Spinal cord (tissue), 10 donors: Measurements from ENCODE around the gene AASDH. TPM values are rescaled to one million over a fixed set of nuclear protein-coding genes. Genes with fewer than 3 reads are reported as not detected.

Experiments used
- DNase-seq, 6 donors: peaks; one replicate each; pipeline versions ENCODE4 v3.0.0 to v3.0.0-alpha.2; 2013 to 2015; ENCODE audit warnings: low spot score in 6 of 6, low read depth in 4 of 6
- H3K27ac ChIP-seq: one replicate; pipeline ENCODE4 v1.5.1; 2013; ENCODE audit warnings: low read depth, low read length, control low read depth
- H3K27me3 ChIP-seq: one replicate; pipeline ENCODE4 v1.6.1; 2013; ENCODE audit warnings: low read length; ENCODE audit not compliant: control insufficient read depth, insufficient read depth
- H3K36me3 ChIP-seq: one replicate; pipeline ENCODE4 v1.6.1; 2013; ENCODE audit warnings: low read length; ENCODE audit not compliant: control insufficient read depth, insufficient read depth
- H3K4me1 ChIP-seq: one replicate; pipeline ENCODE4 v1.6.1; 2013; ENCODE audit warnings: low read length; ENCODE audit not compliant: control insufficient read depth, insufficient read depth
- H3K4me3 ChIP-seq: one replicate; pipeline ENCODE4 v1.5.1; 2013; ENCODE audit warnings: low read depth, low read length, control low read depth
- H3K9me3 ChIP-seq: one replicate; pipeline ENCODE4 v1.6.1; 2013; ENCODE audit warnings: low read length; ENCODE audit not compliant: control insufficient read depth, insufficient read depth
- WGBS: methylation state at CpG from one replicate; pipeline ENCODE4 v1.1.5; 2013; ENCODE audit warnings: missing lambda C conversion rate; ENCODE audit not compliant: insufficient coverage; 5-methylcytosine and 5-hydroxymethylcytosine counted together
- long read RNA-seq, 4 donors: transcript quantifications; one replicate each; lab custom pipeline, GENCODE V29; 2026
- polyA plus RNA-seq, 2 donors: library from polyadenylated mRNA; unstranded; fragments of 120-200 nt; gene quantifications; one replicate each; pipeline ENCODE4 v1.2.1, GENCODE V29; 2013; ENCODE audit not compliant: insufficient read length in 2 of 2
- total RNA-seq, 2 donors: library from RNA; depleted of rRNA in 1 of 2; stranded (reverse); fragments of 120-200 nt in 1 of 2; fragments of >200 nt in 1 of 2; gene quantifications; one replicate each; pipeline versions ENCODE4 v1.2.3 to v1.2.4, GENCODE V29; 2013 to 2014
- donor health status: healthy.

AASDH gene, protein sequence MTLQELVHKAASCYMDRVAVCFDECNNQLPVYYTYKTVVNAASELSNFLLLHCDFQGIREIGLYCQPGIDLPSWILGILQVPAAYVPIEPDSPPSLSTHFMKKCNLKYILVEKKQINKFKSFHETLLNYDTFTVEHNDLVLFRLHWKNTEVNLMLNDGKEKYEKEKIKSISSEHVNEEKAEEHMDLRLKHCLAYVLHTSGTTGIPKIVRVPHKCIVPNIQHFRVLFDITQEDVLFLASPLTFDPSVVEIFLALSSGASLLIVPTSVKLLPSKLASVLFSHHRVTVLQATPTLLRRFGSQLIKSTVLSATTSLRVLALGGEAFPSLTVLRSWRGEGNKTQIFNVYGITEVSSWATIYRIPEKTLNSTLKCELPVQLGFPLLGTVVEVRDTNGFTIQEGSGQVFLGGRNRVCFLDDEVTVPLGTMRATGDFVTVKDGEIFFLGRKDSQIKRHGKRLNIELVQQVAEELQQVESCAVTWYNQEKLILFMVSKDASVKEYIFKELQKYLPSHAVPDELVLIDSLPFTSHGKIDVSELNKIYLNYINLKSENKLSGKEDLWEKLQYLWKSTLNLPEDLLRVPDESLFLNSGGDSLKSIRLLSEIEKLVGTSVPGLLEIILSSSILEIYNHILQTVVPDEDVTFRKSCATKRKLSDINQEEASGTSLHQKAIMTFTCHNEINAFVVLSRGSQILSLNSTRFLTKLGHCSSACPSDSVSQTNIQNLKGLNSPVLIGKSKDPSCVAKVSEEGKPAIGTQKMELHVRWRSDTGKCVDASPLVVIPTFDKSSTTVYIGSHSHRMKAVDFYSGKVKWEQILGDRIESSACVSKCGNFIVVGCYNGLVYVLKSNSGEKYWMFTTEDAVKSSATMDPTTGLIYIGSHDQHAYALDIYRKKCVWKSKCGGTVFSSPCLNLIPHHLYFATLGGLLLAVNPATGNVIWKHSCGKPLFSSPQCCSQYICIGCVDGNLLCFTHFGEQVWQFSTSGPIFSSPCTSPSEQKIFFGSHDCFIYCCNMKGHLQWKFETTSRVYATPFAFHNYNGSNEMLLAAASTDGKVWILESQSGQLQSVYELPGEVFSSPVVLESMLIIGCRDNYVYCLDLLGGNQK
- 10 to 100 TPM; 26.3 to 31.7 TPM for total RNA-seq
- polyA plus RNA-seq: 10 to 100 TPM; 13.4 to 13.5 TPM
- long read RNA-seq, donor 1: 0 reads
- long read RNA-seq, donor 2: 0 reads
- long read RNA-seq, donor 3: 0 reads
- long read RNA-seq, donor 4, partial matches to known transcripts: 9 of 12 reads
- long read RNA-seq, donor 4, other reads (novel, unspliced or antisense): 0 of 12 reads

DNA sequence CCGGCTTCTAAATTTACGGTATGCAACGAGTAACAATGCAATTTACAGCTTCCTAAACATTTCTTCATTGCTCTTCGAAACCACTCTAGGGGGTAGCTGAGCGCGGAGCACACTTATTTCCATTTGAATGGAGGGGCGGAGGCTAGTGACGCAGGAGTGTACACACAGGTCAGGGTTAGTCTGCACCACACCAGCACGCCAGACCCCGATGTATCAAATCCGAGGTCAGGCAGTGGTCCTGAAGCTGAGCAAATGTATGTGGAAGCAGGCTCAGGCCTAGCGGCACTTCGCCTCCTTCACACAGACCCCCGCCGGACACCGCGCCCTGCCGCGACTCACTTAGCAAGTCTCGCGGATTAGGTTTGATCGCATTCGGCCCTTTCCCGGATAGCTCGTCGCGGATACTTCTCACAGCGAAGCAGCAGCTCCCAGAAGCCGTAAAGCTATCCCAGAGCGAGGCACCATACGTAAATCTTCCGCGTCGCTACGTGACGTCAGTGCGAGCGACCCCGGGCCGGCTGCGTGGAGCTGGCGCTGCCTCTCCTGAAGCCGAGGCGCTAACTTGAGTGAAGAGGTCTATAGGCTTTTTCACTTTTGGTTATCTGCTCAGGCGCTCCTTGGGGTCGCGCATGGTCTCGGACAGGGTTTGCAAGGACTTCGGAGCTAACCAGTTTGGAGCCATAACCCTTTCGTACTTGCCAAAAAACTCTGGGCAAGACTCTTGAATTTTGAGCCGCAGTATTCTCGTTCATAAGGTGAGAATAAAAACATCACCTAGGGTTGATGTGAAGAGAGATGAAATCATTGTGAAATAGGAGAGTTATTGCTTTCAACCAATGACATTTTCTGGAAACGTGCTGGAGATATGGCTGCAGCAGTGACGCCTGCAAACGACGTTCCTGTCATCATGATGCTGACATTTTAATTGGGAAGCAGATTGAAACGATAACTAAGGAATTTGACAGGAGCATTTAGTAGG is at the start of gene AASDH:
AASDH (minus strand) TSS at position 469 of the 979 bp plus-strand sequence. CDS start 3,192 bp downstream, outside the sequence.
- Histone ChIP-seq H3K4me1 (peaks cover 2% of the 10 kb centered on the region), H3K9me3 (no peaks in the 10 kb centered on the region), H3K36me3 (no peaks in the 10 kb centered on the region), H3K27ac (peak within 1 kb of the TSS; percentile 100), H3K27me3 (no peaks in the 10 kb centered on the region), H3K4me3 (peak within 1 kb of the TSS; percentile 79)
- DNase-seq: peak; percentile 91 to 98 (median 96)
- 0% methylated on average over 53 of the region's 57 CpGs for WGBS

GRCh38 chr4:56435140-56435926 is 48.0 kb upstream of the AASDH start, which contains the start of gene PPAT:
TSS of gene PPAT (minus strand) at chr4:56435615. CDS start at chr4:56435477, 138 bp downstream.
- no peaks in the 10 kb centered on the region for H3K27me3 ChIP-seq
- H3K9me3 ChIP-seq: no peaks in the 10 kb centered on the region
- peak within 1 kb of the TSS; percentile 92 for H3K4me3 ChIP-seq
- WGBS: 0% methylated on average over 55 of the region's 61 CpGs
- H3K4me1 ChIP-seq: peaks cover 20% of the 10 kb centered on the region
- DNase-seq: peak; percentile 56 to 99 (median 96)
- no peaks in the 10 kb centered on the region for H3K36me3 ChIP-seq
- H3K27ac ChIP-seq: peak within 1 kb of the TSS; percentile 100

DNA sequence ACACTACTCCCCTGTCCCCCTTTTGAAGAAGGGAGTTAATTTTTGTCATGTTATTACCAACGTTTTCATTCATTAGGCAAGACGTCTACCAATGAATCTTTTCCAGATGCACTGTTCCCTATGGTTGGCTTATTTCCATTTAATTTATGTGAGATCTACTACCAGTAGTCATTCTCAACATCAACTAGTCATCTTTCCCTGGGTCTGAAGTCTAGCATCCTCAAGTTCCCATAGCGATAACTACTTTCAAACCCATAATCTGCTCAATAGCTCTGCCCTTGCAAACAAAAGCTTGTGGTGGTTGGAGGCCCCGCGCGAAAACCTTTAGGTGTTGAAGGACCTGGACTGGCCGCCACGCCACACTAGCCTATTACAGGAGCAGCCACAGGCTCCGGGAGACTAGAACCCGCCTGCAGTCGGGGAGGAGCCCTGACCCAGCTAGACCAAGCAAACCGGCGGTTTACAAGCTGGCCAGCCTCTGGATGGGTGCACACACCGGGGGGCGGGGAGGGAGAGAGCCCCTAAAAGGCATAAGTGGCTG is 47.4 kb upstream of the AASDH start:
- H3K27ac ChIP-seq: peak overlapping the region; percentile 100
- WGBS: 0% methylated on average over 13 of the region's 15 CpGs
- DNase-seq: peak in 2 of 6 donors; percentile 53 to 61
- H3K9me3 ChIP-seq: no peaks in the 10 kb centered on the region
- peaks cover 20% of the 10 kb centered on the region for H3K4me1 ChIP-seq
- H3K27me3 ChIP-seq: no peaks in the 10 kb centered on the region
- H3K36me3 ChIP-seq: no peaks in the 10 kb centered on the region
- peak overlapping the region; percentile 92 for H3K4me3 ChIP-seq

- Histone ChIP-seq H3K4me3 (no peak overlapping the region), H3K9me3 (no peaks in the 10 kb centered on the region), H3K27ac (no peak overlapping the region), H3K27me3 (no peaks in the 10 kb centered on the region), H3K4me1 (peaks cover 20% of the 10 kb centered on the region), H3K36me3 (no peaks in the 10 kb centered on the region)
- DNase-seq: no peak
These were observed 46.0 kb upstream of the AASDH start for GRCh38 chr4:56433280-56433679.

DNA sequence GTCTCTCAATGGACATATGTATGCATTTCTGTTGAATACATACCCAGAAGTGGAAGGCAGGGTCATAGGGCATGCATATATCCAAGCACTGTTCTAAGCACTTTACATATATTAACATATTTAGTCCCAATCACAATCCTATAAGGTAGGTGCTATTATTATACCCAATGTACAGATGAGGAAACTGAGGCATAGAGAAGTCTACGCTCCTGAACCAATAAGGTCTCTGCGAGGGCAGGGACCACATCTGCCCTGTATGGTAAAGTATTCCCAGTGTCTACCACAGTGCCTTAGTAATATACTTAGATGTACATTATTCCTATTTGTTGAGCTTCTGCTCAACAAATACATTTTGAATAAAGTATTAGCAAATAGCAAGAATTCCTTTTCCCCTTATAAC is 42.9 kb upstream of the AASDH start:
- Histone ChIP-seq H3K27me3 (no peaks in the 10 kb centered on the region), H3K4me1 (peaks cover 10% of the 10 kb centered on the region), H3K9me3 (no peaks in the 10 kb centered on the region), H3K27ac (no peak overlapping the region), H3K4me3 (no peak overlapping the region), H3K36me3 (no peaks in the 10 kb centered on the region)
- no CpG with 5 or more reads among the region's 2 CpGs for WGBS
- DNase-seq: no peak

DNA sequence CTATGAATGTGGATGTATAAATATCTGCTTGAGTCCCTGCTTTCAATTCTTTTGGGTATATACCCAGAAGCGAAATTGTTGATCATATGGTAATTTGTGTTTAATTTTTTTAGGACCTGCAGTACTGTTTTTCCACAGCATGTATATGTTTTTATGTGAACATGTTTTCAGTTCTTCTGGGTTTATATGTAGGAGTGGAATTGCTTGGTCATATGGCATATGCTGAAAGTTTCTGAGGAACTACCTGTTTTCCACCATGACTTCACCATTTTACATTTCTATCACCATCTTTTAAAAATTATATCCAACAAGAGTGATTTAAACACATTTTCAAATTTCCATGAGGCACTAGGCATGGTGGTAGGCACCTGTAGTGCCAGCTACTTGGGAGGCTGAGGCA is 39.9 kb upstream of the AASDH start:
- DNase-seq: no peak
- Histone ChIP-seq H3K27me3 (no peaks in the 10 kb centered on the region), H3K9me3 (no peaks in the 10 kb centered on the region), H3K4me1 (no peaks in the 10 kb centered on the region), H3K27ac (no peak overlapping the region), H3K4me3 (no peak overlapping the region), H3K36me3 (no peaks in the 10 kb centered on the region)
- 100% methylated on average over 1 of the region's 1 CpG for WGBS

GRCh38 chr4:56426273-56426672 is 39.0 kb upstream of the AASDH start:
- no peaks in the 10 kb centered on the region for H3K9me3 ChIP-seq
- H3K27me3 ChIP-seq: no peaks in the 10 kb centered on the region
- H3K36me3 ChIP-seq: no peaks in the 10 kb centered on the region
- H3K27ac ChIP-seq: no peak overlapping the region
- H3K4me1 ChIP-seq: no peaks in the 10 kb centered on the region
- no peak overlapping the region for H3K4me3 ChIP-seq
- 100% methylated on average over 3 of the region's 6 CpGs for WGBS
- DNase-seq: no peak

DNA sequence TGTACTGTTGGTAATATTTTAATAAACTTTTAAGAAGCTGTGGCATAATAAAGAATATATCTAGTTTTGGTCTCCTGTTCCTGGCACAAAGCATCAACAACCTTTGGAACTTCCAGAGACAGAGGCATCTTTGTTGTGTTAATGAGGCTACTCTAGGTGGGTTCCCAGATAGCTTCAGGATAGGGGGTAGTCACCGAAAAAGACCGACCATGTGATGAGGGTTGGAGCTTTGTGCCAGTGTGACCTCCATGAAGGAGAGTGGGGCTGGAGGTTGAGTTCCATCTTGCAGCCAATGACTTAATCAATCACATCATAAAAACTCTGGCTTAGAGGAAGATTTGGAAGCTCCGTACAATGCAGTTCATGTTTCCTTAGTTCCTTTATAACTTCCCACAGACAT is 38.2 kb upstream of the AASDH start:
- DNase-seq: no peak

More for the DNA sequence above, 38.2 kb upstream of the AASDH start:
- no peaks in the 10 kb centered on the region for H3K4me1 ChIP-seq
- no CpG with 5 or more reads among the region's 3 CpGs for WGBS
- no peak overlapping the region for H3K27ac ChIP-seq
- H3K27me3 ChIP-seq: no peaks in the 10 kb centered on the region
- no peaks in the 10 kb centered on the region for H3K36me3 ChIP-seq
- no peak overlapping the region for H3K4me3 ChIP-seq
- no peaks in the 10 kb centered on the region for H3K9me3 ChIP-seq
